Muscle of arm (tissue), 14 donors: Measurements from ENCODE around the gene TAB2. TPM values are rescaled to one million over a fixed set of nuclear protein-coding genes. Genes with fewer than 3 reads are reported as not detected.

ENCODE experiments used
- DNase-seq: peaks from one replicate; pipeline ENCODE4 v3.0.0-alpha.2; 2013
- long read RNA-seq, 11 donors: transcript quantifications; one replicate each; lab custom pipeline, GENCODE V29; 2026
- polyA plus RNA-seq, 12 donors: library from polyadenylated mRNA; unstranded; fragments of 120-200 nt; gene quantifications; one replicate each; pipeline ENCODE4 v1.2.1, GENCODE V29; 2013; ENCODE audit not compliant: insufficient read length in 12 of 12

The TAB2 gene, protein sequence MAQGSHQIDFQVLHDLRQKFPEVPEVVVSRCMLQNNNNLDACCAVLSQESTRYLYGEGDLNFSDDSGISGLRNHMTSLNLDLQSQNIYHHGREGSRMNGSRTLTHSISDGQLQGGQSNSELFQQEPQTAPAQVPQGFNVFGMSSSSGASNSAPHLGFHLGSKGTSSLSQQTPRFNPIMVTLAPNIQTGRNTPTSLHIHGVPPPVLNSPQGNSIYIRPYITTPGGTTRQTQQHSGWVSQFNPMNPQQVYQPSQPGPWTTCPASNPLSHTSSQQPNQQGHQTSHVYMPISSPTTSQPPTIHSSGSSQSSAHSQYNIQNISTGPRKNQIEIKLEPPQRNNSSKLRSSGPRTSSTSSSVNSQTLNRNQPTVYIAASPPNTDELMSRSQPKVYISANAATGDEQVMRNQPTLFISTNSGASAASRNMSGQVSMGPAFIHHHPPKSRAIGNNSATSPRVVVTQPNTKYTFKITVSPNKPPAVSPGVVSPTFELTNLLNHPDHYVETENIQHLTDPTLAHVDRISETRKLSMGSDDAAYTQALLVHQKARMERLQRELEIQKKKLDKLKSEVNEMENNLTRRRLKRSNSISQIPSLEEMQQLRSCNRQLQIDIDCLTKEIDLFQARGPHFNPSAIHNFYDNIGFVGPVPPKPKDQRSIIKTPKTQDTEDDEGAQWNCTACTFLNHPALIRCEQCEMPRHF
- 10 to 100 TPM in 11 of 12 donors, not detected in 1; 51.1 to 81.1 (median 66.5) TPM for polyA plus RNA-seq
- long read RNA-seq, donor 1, full-length matches to known transcripts = 2 of 85 reads
- long read RNA-seq, donor 1, partial matches to known transcripts = 83 of 85 reads
- long read RNA-seq, donor 1, other reads (novel, unspliced or antisense) = 0 of 85 reads
- long read RNA-seq, donor 2, full-length matches to known transcripts = 2 of 43 reads
- long read RNA-seq, donor 2, partial matches to known transcripts = 41 of 43 reads
- long read RNA-seq, donor 2, other reads (novel, unspliced or antisense) = 0 of 43 reads
- long read RNA-seq, donor 3, full-length matches to known transcripts = 1 of 15 reads
- long read RNA-seq, donor 3, partial matches to known transcripts = 14 of 15 reads
- long read RNA-seq, donor 3, other reads (novel, unspliced or antisense) = 0 of 15 reads
- long read RNA-seq, donor 4, full-length matches to known transcripts = 2 of 8 reads
- long read RNA-seq, donor 4, partial matches to known transcripts = 6 of 8 reads
- long read RNA-seq, donor 4, other reads (novel, unspliced or antisense) = 0 of 8 reads
- long read RNA-seq, donor 5, full-length matches to known transcripts = 3 of 44 reads
- long read RNA-seq, donor 5, partial matches to known transcripts = 33 of 44 reads
- long read RNA-seq, donor 5, other reads (novel, unspliced or antisense) = 8 of 44 reads
- long read RNA-seq, donor 6, full-length matches to known transcripts = 1 of 40 reads
- long read RNA-seq, donor 6, partial matches to known transcripts = 39 of 40 reads
- long read RNA-seq, donor 6, other reads (novel, unspliced or antisense) = 0 of 40 reads
- long read RNA-seq, donor 7, full-length matches to known transcripts = 2 of 15 reads
- long read RNA-seq, donor 7, partial matches to known transcripts = 13 of 15 reads
- long read RNA-seq, donor 7, other reads (novel, unspliced or antisense) = 0 of 15 reads
- long read RNA-seq, donor 8, full-length matches to known transcripts = 5 of 61 reads
- long read RNA-seq, donor 8, partial matches to known transcripts = 49 of 61 reads
- long read RNA-seq, donor 8, other reads (novel, unspliced or antisense) = 7 of 61 reads
- long read RNA-seq, donor 9, full-length matches to known transcripts = 1 of 21 reads
- long read RNA-seq, donor 9, partial matches to known transcripts = 20 of 21 reads
- long read RNA-seq, donor 9, other reads (novel, unspliced or antisense) = 0 of 21 reads
- long read RNA-seq, donor 10, full-length matches to known transcripts = 1 of 31 reads
- long read RNA-seq, donor 10, partial matches to known transcripts = 21 of 31 reads
- long read RNA-seq, donor 10, other reads (novel, unspliced or antisense) = 9 of 31 reads
- long read RNA-seq, donor 11, full-length matches to known transcripts = 2 of 27 reads
- long read RNA-seq, donor 11, partial matches to known transcripts = 25 of 27 reads
- long read RNA-seq, donor 11, other reads (novel, unspliced or antisense) = 0 of 27 reads

DNA sequence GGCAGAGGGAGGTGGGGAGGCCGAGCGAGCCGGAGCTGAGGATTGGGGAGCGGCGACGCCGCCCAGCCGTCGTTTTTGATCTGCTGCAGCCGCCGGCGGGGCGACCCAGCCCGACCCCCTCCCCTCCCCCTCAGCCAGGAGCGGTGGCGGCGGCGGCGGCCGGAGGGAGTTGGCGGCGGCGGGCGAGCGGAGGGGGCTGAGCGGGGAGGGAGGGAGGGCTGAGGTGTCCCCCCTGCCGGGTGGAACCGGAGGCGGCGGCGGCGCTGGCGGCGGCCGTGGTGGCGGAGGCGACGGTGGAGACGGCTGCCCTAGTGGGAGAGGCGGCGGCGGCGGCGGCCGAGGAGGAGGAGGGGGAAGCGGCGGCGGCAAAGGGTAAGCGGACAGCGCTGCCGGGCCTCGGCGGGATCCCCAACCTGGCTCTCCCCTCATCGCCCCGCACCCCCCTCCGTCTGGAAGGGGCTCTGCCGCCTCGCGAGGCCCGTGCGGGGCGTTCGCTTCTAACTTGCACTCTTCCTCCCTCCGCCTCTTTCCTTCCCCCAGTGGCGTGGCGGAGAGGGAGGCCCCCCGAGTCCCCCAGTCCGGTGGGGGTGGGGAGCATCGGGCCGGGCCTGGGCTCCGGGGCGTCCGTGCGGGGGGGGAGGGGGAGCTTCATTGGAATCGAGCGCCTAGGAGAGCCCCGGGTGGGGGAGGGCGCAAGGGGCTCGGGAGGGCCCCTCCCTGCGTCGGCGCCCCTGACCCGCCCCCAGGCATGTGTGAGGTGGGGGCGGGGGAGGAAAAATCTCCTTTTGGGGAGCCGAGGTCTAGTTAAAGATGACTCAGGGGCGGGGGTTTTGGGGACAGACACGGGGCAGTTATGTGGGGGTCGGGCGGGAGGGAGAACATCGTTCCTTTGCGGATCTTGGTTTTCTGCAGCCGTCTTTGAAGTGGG lies at the start of gene TAB2:
Gene TAB2 (plus strand): TSS at position 69 of the 928 bp plus-strand sequence. CDS start 52,286 bp downstream, outside the sequence.
- DNase-seq = peak; percentile 52

DNA sequence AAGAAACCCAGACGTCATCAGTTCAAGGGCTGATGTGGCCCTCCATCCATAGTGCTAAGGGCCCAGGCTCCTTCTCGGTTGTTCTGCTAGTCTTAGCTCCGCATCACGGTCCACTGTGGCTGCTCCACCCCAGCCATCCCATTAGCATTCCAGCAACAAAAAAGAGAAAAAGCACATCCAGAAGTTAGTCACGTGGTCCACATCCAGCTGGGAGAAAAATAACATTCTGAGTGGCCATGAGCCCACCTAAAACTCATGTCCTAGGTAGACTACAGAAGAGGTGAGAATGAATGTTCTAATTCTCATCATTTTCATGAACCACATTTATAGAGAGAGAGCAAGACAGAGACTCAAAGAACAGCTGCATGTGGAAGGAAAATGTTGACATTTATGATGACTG lies 49.4 kb upstream of the TAB2 start:
- no peak for DNase-seq

- DNase-seq = no peak
Measured at GRCh38 chr6:149268768-149269167, 48.7 kb upstream of the TAB2 start.

- DNase-seq = no peak
Measured at GRCh38 chr6:149270616-149271015, 46.9 kb upstream of the TAB2 start.

- DNase-seq = no peak
Measured at GRCh38 chr6:149271348-149272340, 45.9 kb upstream of the TAB2 start.

DNA sequence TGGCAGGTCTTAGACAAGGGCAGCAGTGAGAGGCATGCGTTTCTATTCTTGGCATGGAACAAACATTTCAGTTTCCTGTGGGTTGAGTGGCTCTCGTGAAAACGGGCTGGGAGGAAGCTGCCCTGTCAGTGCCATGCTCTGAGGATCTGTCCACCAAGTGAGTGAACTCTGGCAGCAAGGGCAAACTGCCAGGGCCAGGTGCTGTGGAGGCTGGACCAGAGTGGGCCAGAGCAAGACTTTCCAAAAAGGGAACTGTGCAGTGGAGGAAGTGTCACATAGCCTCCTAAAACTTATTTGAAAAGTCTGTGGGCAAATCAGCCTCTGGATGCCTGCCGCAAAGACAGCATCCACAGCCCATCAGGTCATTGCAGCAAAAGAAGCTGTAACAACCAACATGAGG lies 44.2 kb upstream of the TAB2 start:
- no peak for DNase-seq

DNA sequence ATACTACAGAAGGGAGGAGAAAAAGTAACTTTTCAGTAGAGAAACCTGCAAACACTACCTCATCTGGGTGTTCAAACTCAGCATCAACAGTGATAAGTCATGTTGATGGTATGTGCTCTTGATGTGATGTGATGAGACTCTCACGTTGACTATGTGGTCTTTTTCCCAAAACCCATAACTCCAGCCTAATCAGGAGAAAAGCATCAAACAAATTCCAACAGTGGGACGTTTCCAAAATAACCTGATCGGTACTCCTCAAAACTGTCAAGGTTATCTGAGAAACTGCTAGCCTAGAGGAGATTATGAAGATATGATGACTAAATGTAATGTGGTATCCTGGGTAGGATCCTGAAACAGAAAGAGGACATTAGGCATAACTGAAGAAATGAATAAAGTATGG lies 41.9 kb upstream of the TAB2 start:
- no peak for DNase-seq

- no peak for DNase-seq
Measured at GRCh38 chr6:149277621-149278020, 39.9 kb upstream of the TAB2 start.

DNA sequence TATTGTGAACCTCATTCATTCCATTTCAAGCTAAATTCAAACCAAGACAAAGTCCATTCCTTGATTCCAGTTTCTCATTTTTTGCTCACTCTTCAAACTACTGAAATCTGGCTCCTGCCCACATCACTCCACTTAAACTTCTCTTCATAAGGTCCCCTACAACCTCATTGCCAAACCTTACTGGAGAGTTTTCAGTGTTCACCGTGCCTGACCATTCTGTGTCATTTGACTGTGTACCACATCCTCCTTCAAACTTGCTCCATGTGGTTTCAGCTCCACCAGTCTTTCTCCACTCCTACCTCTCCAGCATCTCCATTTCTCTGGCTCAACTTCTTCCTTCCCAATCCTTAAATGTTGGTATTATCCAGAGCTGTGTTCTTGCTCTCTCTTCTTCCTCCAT lies 38.5 kb upstream of the TAB2 start:
- DNase-seq = no peak

DNA sequence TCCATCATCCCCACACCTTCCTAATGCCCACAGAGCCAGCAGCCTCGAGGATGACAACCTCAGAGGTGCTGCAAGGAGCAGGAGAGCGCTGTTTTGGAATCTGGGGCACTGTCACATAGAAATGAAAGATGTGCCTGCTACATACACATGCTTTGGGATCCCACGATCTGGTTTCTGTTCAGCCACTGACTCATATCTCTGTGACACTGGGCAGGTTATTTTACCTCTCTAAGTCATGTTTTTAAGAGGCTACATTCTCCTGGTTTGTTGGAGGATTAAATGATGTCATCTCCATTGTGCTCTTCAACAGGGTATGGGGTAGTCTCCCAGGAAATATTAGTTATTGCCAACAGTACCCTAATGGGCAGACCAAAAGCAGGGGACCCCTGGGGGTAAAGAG lies 32.6 kb upstream of the TAB2 start:
- no peak for DNase-seq

- DNase-seq = no peak
Measured at GRCh38 chr6:149285626-149286025, 31.9 kb upstream of the TAB2 start.

GRCh38 chr6:149286905-149287304 lies 30.6 kb upstream of the TAB2 start:
- no peak for DNase-seq

DNA sequence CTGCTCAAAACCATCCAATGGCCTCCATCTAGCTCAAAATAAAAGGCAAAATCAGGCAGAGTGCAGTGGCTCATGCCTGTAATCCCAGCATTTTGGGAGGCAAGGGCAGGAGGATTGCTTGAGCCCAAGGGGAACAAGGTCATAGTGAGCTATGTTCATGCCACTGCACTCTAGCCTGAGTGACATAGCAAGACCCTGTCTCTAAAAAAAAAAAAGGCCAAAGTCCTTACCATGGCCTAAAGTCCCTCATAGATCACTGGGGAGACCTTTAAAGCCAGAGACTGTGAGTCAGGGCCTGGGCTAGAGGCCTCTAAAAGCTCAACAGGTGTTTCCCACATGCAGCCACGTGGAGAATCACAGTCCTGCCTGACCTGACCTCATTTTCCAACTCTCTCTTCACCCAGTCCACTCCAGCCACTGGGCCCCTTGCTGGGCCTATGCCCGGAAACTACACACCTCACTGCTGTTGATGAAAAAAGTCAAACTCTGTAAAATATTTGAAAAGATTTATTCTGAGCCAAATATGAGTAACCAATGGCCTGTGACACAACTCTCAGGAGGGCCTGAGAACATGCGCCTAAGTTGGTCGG lies 28.2 kb upstream of the TAB2 start:
- no peak for DNase-seq

- no peak for DNase-seq
Measured at GRCh38 chr6:149289966-149290365, 27.5 kb upstream of the TAB2 start.

DNA sequence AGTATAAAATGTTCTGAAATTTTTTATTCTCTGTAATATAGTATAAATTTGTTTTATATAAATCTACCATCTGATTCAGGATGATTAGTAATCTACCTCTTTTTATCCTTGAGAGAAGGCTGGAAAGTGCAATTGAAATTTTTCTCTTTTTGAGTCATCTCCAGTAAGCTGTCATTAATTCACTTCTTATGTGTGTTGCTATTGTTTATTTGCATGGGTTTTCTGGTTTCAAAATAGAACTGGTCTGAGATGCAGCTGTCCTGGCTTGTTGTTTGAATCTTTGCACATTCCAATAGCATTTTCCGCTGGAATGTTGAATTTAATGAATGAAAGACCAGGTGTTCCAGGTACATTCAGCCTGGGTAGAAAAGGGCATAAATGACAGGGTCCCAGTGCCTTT lies 24.3 kb upstream of the TAB2 start:
- DNase-seq = no peak

DNA sequence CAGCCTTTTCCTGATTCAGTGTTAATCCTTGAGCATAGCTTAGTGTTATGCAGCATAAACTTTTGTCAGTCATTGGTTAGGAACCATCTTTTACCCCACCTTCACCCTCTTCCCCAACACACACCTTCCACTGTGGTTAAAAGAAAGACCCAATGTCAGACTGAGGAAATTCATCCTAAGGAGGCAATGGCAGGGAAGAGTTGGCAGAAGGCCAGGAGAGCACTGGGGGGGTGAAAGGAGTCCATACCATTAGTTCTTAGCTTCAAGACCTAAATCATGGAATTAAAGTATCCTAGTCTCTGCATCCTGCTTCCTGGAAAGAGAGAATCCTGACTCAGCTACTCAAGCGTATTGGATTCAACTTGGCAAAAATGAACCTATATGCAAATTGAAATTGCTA lies 16.9 kb upstream of the TAB2 start:
- DNase-seq = no peak

GRCh38 chr6:149302723-149303122 lies 14.8 kb upstream of the TAB2 start:
- DNase-seq = no peak
